GM21367 (cell line): Measurements from ENCODE around the gene MFF.
"Not testable (repeated sequence)": the region's sequence is repeated elsewhere in the genome, so short reads cannot be mapped to it uniquely, and the experiment has no call there.

Source experiments
- ATAC-seq: cut with Tn5 transposase; IDR thresholded peaks from one replicate; pipeline ENCODE4 v1.9.1; 2021; ENCODE audit not compliant: unreplicated experiment

The MFF gene

GRCh38 chr2:227376656-227377396 lies 51.8 kb downstream of the MFF start:
- ATAC-seq = no peak

- ATAC-seq = no peak
These were observed 52.7 kb downstream of the MFF start for GRCh38 chr2:227377467-227378351.

- ATAC-seq = no peak
These were observed 53.3 kb downstream of the MFF start for GRCh38 chr2:227378371-227378782.

- no peak for ATAC-seq
These were observed 54.0 kb downstream of the MFF start, which contains the start of gene TM4SF20 for GRCh38 chr2:227379095-227379494. TSS of gene TM4SF20 (minus strand) at chr2:227379306. CDS start at chr2:227379268, 38 bp downstream.

GRCh38 chr2:227382241-227382835 lies 57.3 kb downstream of the MFF start:
- ATAC-seq = not testable (repeated sequence)

DNA sequence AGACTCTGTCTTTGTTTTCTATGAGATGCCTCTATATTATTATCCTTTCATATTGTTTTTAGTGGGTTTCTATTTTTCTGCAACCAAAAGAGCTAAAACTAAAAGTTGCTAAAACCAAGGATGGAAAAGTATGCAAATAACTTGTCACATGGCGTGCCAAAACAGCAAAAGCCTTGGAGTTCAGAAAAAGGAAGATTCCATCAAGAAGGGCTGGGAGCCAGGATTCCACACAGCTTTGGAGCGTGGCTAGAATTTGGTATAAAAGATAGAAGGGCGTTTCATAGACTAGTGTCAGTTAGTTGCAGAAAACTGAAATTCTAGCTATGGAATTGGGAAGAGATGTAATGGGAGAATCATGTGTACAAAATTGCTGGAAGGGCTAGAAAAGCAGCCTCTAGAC lies 58.6 kb downstream of the MFF start:
- ATAC-seq = no peak

DNA sequence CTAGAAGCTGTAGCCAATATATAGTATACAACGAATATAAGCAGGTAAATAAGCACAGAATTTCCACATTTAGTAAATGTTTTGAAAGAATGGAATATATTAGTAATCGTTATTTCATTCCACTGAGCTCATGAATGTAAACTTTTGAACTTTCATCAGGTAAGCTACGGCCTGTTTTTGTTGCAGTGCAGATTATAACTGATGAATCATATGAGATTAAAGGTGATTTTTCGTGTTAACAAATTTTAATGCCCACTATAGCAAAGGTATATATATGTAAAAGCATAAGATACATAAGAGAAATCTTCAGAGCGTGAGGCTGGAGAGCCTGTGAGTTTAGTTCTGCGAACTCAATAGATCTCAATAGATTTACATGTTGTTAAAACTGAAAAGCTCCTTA lies 61.6 kb downstream of the MFF start:
- ATAC-seq = no peak

DNA sequence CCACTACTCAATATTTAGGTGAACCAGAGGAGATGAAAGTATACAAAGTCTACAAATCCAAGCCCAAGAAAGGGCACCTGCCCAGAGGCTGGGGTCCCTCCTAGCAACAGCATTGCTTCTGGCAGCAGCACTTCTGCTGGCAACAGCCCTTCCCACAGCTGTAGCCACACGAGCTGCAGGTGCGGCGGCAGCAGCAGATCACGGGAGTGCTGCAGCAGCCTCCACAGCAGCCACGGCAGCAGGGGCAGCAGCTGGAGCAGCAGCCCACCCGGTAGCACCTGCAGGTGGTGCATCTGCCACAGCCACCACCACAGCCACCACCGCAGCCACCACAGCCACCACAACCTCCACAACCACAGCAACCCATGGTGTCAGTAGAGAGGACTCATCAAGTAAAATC lies 62.5 kb downstream of the MFF start, which contains the start of gene SCYGR1:
SCYGR1 (minus strand) TSS at position 367 of the 400 bp plus-strand sequence; CDS start at position 367, 0 bp downstream.
- not testable (repeated sequence) for ATAC-seq

DNA sequence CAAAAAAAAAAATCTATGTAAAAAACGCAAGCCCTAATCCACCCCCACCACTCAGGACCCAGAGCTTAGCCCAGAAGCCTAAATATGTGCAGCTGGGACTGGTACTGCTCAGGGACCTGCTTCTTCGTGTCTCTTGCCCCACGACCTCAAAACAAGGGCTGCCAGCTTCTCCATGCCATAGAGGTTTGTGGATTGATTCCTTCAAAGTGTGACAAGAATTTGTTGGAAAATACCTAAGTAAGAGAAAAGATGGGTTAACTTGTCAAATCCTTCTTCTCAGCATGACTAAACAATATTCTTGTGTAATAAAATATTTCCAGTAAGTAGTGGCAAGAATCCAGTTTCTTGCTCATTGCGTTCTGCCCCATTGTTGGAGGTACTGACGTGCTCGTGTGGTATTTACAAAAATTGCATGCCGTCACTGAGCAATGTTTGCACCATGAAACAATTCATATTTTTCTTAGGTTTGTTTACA lies 63.5 kb downstream of the MFF start:
- ATAC-seq = no peak

- no peak for ATAC-seq
These were observed 64.2 kb downstream of the MFF start for GRCh38 chr2:227389231-227389630.

- no peak for ATAC-seq
These were observed 64.6 kb downstream of the MFF start for GRCh38 chr2:227389661-227390060.

- ATAC-seq = no peak
These were observed 65.6 kb downstream of the MFF start for GRCh38 chr2:227390468-227391256.

DNA sequence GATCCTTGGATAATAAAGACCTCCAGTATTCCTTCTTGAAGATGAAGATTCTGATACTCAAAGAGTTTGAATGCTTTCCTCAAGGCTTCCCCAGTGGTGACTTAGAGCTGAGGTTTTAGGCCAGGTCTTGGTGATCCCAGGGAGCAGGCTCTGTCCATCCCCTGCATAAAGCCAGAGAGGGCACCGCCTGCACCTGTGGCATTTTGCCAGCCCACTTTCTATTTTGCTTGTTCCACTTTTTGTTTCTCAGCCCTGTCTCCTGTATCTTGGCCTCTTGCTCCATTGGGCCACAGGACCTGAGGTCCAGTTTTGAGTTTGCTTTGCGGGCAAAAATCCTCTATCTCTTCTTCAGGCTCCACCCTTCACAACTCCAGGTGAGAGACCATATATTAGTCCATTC lies 69.3 kb downstream of the MFF start:
- ATAC-seq = no peak

GRCh38 chr2:227395556-227395955 lies 70.5 kb downstream of the MFF start:
- no peak for ATAC-seq

DNA sequence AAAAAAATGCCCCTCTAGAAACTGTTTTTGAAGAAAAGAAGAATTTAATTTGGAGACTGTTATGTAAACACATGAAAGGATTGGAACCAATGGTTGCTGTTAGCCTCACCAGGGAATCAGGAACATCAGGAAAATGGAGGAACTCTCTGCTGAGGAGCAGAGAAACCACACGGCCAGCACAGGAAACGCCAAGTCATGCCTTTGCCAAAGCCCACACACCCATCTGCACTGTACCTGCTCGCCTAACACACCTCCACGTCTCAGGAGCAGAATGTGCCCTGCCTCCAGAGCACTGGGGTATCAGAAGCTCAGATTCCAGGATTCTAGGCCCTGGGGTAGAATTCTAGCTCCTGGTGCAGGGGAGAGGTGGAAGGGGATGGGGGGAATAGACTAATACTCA lies 72.5 kb downstream of the MFF start:
- no peak for ATAC-seq

GRCh38 chr2:227398684-227399670 lies 73.9 kb downstream of the MFF start:
- no peak for ATAC-seq

DNA sequence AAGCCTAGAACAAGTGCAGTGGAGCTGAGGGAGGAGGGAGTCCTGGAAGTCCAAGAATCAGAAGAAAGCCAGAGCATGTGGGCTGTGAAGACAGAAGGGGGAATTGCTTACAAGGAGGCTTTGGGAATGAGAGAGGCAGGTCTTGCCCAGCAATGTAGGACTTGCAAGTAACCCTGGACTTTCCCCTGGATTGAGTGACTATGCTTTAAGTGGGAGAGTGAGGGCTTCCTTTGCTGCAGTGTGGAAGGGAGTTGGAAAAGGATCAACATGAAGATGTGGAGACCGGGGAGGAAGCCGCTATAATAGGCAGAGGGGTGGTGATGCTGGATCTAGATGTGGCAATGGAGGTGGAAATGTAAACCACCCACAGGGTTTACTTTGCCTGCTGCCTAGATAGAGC lies 76.5 kb downstream of the MFF start:
- ATAC-seq = no peak

DNA sequence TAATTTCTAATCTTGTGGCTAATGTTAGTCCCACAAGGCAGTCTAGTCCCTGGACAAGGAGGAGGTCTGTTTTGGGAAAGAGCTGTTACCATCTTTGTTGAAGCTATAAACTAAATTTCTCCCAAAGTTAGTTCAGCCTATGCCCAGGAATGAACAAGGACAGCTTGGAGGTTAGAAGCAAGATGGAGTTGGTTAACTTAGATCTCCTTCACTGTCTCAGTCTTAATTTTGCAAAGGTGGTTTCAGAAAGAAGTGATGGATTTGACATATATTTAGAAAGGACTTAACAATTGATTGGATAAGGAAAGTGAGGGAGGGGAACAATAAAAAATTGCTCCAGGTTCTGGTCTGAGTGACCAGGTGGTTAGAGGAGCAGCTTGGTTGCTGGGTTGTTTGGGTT lies 77.3 kb downstream of the MFF start:
- no peak for ATAC-seq

GRCh38 chr2:227402959-227403358 lies 77.9 kb downstream of the MFF start:
- ATAC-seq = no peak
